Subcutaneous abdominal adipose tissue (tissue), 5 donors: ENCODE results near the gene TUFM.
A peak's percentile ranks its signal among the peaks of the same experiment; 100 is the strongest.

Experiments used
- H3K27ac ChIP-seq: one replicate; pipeline ENCODE4 v1.7.0; 2013; ENCODE audit warnings: low read depth, mild to moderate bottlenecking, inconsistent platforms, low read length, moderate library complexity
- H3K27me3 ChIP-seq, 5 donors: one replicate each; pipeline ENCODE4 v1.7.0; 2013; ENCODE audit warnings: low read length in 5 of 5, inconsistent platforms in 1 of 5; ENCODE audit not compliant: control insufficient read depth in 5 of 5, insufficient read depth in 4 of 5
- H3K36me3 ChIP-seq, 5 donors: one replicate each; pipeline ENCODE4 v1.7.0; 2013; ENCODE audit warnings: low read length in 5 of 5; ENCODE audit not compliant: control insufficient read depth in 5 of 5, insufficient read depth in 5 of 5
- H3K4me1 ChIP-seq, 5 donors: one replicate each; pipeline ENCODE4 v1.7.0; 2013; ENCODE audit warnings: low read length in 5 of 5, mild to moderate bottlenecking in 3 of 5, moderate library complexity in 1 of 5; ENCODE audit not compliant: control insufficient read depth in 5 of 5, insufficient read depth in 5 of 5
- H3K4me3 ChIP-seq, 5 donors: one replicate each; pipeline ENCODE4 v1.7.0; 2013; ENCODE audit warnings: low read length in 5 of 5, low read depth in 1 of 5
- H3K9ac ChIP-seq, 5 donors: one replicate each; pipeline ENCODE4 v1.7.0; 2013; ENCODE audit warnings: low read length in 5 of 5, mild to moderate bottlenecking in 4 of 5, moderate library complexity in 3 of 5
- H3K9me3 ChIP-seq, 5 donors: one replicate each; pipeline ENCODE4 v1.7.0; 2013; ENCODE audit warnings: low read length in 5 of 5; ENCODE audit not compliant: control insufficient read depth in 5 of 5
- donor health status: healthy.
- donor health status: healthy.
- donor health status: healthy.
- donor health status: healthy.
- donor health status: healthy.

The TUFM gene

DNA sequence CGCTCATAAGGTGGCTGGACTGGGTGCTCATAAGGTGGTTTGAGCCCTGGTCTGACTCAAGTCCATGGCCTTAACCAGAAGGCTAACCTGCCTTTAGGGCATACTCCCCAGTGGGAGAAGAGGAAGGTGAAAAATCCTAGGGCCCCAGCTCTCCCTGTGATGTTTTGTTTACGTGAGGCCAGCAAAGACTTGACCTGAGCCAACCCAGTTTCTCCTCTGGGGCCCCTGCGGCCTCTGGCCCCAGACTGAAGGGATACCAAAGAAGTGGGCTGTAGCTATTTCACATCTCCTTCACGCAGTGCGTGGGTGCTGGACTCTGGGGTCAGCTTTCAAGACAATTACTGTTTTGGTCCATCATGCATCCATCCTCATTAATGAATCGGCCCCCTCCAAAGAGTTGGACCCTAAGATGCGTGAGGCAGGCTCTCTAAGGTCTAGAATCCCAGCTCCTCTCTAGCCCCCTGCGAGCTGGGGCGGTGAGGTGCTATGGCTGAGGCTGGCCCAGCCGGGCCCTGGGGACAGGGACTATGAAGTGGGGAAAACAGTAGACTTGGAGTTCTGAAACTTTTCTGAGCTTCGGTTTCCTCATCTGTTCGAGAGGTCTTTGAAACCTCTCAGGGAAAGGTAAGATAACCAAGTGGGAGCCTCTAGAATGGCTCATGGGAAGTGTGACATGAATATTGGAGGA is 19.0 kb upstream of the TUFM start:
- Histone ChIP-seq H3K36me3 (peaks cover 0 to 35% (median 29%) of the 10 kb centered on the region in 5 donors), H3K9ac (peak overlapping the region in 2 of 5 donors; percentile 41 to 94), H3K27ac (no peak overlapping the region), H3K9me3 (no peaks in the 10 kb centered on the region), H3K4me1 (peaks cover 2 to 32% (median 23%) of the 10 kb centered on the region in 5 donors), H3K4me3 (peak overlapping the region in 1 of 5 donors; percentile 98), H3K27me3 (no peaks in the 10 kb centered on the region)

DNA sequence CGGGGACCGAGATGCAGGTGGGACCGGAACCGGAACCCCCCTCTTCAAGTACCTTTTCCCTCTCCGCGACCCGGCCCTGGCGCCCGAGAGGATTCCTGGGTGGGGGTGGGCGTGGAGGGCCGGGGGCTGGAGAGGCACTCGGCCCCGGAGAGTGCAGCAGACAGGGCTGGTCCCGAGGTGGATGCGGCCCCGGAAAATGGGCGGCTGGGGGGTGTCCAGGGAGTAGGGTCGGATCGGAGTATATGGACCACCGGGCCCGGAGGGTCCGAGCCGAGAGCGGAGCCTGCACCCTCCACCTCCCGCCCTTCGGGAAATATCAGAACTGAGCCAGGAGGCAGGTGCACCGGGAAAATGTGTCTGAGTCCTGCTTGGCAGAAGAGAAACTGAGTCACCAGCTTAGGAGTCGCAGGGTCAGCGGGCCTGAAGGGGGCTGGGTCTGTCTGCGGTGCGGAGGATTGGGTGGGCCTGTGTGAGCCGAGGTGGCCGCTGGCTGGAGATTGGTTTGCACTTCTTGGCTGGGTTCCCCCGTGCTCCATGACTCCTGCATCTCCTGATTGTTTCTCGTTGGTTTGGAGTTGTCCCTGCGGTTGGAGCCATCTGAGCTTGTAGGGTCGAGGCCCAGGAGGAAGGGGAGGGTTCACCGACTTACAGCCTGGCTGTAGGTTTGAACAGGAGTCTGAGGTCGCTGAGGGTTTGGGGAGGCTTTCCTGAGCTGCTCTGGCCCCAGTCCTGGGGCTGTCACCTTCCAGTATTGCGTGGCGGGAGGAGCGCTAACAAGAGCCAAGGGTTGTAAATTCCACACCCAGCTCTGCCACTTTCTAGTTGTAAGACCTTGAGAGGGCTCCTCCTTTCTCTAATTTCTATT is 18.0 kb upstream of the TUFM start:
- Histone ChIP-seq H3K27ac (peak overlapping the region; percentile 84), H3K27me3 (no peaks in the 10 kb centered on the region), H3K9me3 (no peaks in the 10 kb centered on the region)

DNA sequence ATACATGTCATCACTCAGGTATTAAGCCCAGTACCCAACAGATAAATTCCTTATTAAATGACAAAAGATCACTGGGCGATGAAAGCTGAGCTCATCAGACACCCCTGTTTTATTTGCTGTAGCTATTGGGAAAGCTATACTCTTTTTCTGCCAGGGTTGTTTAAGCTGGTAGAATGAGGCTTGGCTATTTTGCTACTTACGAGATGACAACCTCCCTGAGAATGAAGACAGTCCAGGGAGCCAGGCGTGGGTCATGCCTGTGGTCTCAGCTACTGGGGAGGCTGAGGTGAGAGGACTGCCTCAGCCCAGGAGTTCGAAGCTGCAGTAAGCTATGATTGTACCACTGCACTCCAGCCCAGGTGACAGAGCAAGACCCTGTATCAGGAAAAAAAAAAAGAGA is 13.2 kb upstream of the TUFM start:
- Histone ChIP-seq H3K27me3 (no peaks in the 10 kb centered on the region), H3K9ac (no peak overlapping the region), H3K36me3 (no peaks in the 10 kb centered on the region), H3K4me1 (peaks cover 0 to 17% (median 7%) of the 10 kb centered on the region in 5 donors), H3K4me3 (no peak overlapping the region), H3K27ac (no peak overlapping the region), H3K9me3 (no peaks in the 10 kb centered on the region)

More for the DNA sequence above, 18.0 kb upstream of the TUFM start:
- Histone ChIP-seq H3K36me3 (peaks cover 0 to 25% (median 20%) of the 10 kb centered on the region in 5 donors), H3K4me3 (peak overlapping the region; percentile 75 to 99 (median 99)), H3K9ac (peak overlapping the region; percentile 77 to 95 (median 94)), H3K4me1 (peaks cover 2 to 32% (median 23%) of the 10 kb centered on the region in 5 donors)

DNA sequence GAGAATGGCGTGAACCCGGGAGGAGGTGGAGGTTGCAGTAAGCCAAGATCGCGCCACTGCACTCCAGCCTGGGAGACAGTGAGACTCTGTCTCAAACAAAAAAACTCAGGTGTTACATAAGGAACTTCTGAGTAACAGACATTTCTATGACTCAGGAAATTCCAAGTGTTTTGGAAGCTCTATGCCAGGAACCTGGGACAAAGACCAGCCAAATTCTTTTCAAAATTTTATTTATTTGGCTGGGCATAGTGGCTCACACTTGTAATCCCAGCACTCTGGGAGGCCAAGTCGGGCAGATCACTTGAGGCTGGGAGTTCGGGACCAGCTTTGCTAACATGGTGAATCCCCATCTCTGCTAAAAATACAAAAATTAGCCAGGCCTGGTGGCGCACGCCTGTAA is 12.3 kb upstream of the TUFM start:
- Histone ChIP-seq H3K27me3 (no peaks in the 10 kb centered on the region), H3K9ac (no peak overlapping the region), H3K4me1 (peaks cover 0 to 13% (median 3%) of the 10 kb centered on the region in 5 donors), H3K9me3 (no peaks in the 10 kb centered on the region), H3K4me3 (no peak overlapping the region), H3K36me3 (no peaks in the 10 kb centered on the region), H3K27ac (no peak overlapping the region)

DNA sequence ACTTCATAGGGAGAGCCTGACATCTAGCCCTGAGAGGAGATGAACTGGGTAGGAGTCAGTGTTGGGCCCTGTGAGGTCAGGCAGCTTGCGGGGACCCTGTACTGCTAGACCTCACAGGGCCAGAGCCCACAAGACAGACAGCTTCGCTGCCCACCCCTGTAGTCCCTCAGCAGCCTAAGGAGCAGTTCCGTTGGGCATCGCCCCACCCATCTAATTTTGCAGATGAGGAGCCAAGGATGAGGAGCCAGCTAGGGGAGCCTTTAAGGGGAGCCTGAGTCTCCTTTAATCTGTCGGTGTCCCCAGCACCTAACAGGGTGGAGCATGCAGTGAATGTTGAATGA is 755 bp upstream of the TUFM start:
- Histone ChIP-seq H3K4me1 (peaks cover 6 to 25% (median 24%) of the 10 kb centered on the region in 5 donors), H3K4me3 (peak overlapping the region; percentile 83 to 99 (median 92)), H3K9ac (peak overlapping the region; percentile 12 to 99 (median 94)), H3K27me3 (no peaks in the 10 kb centered on the region), H3K36me3 (peaks cover 0 to 31% (median 30%) of the 10 kb centered on the region in 5 donors), H3K9me3 (no peaks in the 10 kb centered on the region), H3K27ac (peak overlapping the region; percentile 88)

DNA sequence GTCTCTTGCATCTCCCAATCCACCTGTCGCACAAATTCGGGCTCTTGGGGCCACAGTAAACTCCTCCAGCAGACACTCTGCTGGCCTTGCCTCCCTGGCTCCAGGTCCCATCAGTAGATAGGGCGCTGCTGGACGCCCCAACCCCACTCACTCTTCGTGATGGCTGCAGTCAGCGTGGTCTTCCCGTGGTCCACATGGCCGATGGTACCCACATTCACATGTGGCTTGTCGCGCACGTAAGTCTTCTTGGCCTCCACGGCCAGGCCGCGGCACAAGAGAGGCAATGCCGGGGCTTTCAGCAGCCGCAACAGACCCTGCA is 428 bp downstream of the TUFM start:
- H3K4me3 ChIP-seq = peak overlapping the region; percentile 83 to 99 (median 93)
- peaks cover 6 to 25% (median 24%) of the 10 kb centered on the region in 5 donors for H3K4me1 ChIP-seq
- H3K27ac ChIP-seq = peak overlapping the region; percentile 88
- no peaks in the 10 kb centered on the region for H3K27me3 ChIP-seq
- peak overlapping the region; percentile 68 to 99 (median 94) for H3K9ac ChIP-seq
- H3K36me3 ChIP-seq = peaks cover 0 to 33% (median 32%) of the 10 kb centered on the region in 5 donors
- H3K9me3 ChIP-seq = no peaks in the 10 kb centered on the region

DNA sequence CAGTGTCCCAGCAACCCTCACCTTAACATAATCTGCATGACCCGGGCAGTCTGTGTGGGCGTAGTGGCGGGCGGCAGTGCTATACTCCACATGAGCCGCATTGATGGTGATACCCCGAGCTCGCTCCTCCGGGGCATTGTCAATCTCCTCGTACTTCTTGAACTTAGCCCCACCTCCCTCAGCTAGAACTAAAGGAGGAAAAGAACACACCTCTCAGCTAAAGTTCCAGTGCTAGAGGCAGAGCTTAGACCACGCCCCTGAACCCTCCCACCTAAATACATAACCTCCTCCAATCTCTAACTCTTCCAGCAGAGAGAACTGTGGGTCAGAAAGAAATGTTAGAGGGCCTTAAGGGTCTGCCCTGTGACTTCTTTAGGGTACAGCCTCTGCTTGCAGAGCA is 855 bp downstream of the TUFM start:
- H3K27me3 ChIP-seq = no peaks in the 10 kb centered on the region
- H3K27ac ChIP-seq = peak overlapping the region; percentile 88

DNA sequence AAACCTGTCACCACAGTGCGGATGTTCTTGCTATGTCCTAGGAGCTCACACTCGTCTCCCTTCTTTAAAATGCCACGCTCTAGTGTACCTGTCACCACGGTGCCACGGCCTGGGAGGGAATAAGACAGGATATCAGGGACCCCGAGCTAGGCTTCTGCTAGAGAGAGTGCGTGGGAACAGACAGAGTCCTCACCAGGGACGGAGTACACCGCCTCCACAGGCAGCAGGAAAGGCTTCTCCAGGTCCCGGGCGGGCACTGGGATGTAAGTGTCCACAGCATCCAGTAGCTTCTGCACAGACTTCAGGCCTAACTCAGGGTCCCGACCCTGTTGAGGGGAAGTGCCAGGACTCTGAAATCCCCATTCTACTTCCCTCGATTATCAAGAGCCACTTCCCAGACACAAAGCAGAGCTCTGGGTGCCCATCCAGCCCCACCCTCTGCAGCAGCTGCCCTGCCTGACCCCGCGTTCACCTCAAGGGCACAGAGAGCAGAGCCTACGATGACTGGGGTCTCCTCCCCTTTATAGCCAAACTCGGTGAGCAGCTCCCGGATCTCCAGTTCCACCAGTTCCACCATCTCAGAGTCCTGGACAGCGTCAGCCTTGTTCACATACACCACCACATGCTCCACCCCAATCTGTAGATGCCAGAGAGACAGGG is 1.8 kb downstream of the TUFM start:
- Histone ChIP-seq H3K4me3 (no peak overlapping the region), H3K36me3 (peaks cover 0 to 33% (median 32%) of the 10 kb centered on the region in 5 donors), H3K4me1 (peaks cover 6 to 33% (median 32%) of the 10 kb centered on the region in 5 donors), H3K27me3 (no peaks in the 10 kb centered on the region), H3K9me3 (no peaks in the 10 kb centered on the region), H3K27ac (no peak overlapping the region), H3K9ac (peak overlapping the region in 2 of 5 donors; percentile 92 to 99)

More for the DNA sequence above, 855 bp downstream of the TUFM start:
- Histone ChIP-seq H3K4me3 (peak overlapping the region; percentile 83 to 99 (median 93)), H3K36me3 (peaks cover 0 to 33% (median 32%) of the 10 kb centered on the region in 5 donors), H3K9me3 (no peaks in the 10 kb centered on the region), H3K4me1 (peaks cover 6 to 25% (median 24%) of the 10 kb centered on the region in 5 donors), H3K9ac (peak overlapping the region; percentile 68 to 99 (median 94))

DNA sequence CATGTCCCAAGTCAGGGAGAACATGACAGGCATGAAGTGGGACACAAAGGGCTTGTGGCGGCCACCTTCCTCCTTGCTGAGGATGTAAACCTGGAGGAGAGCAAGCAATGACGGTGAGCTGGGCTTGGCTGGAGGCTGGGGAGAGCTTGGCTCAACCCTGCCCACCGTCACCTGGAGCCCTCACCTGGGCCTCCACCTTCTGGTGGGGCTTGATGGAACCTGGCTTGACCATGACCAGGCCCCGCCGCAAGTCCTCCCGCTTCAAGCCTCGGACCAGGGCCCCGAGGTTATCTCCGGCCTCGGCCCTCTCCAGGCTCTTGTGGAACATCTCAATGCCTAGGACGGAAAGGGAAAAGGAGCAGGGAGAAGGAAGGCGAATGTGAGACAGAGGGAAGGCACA is 2.4 kb downstream of the TUFM start:
- Histone ChIP-seq H3K4me3 (no peak overlapping the region), H3K27me3 (no peaks in the 10 kb centered on the region), H3K9ac (no peak overlapping the region), H3K9me3 (no peaks in the 10 kb centered on the region), H3K36me3 (peaks cover 0 to 34% (median 32%) of the 10 kb centered on the region in 5 donors), H3K27ac (no peak overlapping the region), H3K4me1 (peaks cover 6 to 37% (median 32%) of the 10 kb centered on the region in 5 donors)
